Mesendoderm (in vitro differentiated cells): ENCODE measurements around the gene NUDT6. TPM values are rescaled to one million over a fixed set of nuclear protein-coding genes. Genes with fewer than 3 reads are reported as not detected.

Experiments
- DNase-seq: peaks from one replicate; pipeline ENCODE4 v3.0.0; 2013
- H2AK5ac ChIP-seq: 2 replicates; pipeline ENCODE4 v1.6.1; 2013; ENCODE audit warnings: low read length, inconsistent platforms
- H2BK120ac ChIP-seq: 2 replicates; pipeline ENCODE4 v1.6.1; 2013; ENCODE audit warnings: low read depth, mild to moderate bottlenecking, low read length, moderate library complexity, mixed read lengths
- H2BK15ac ChIP-seq: replicated peaks from 2 replicates; pipeline ENCODE4 v1.6.1; 2013; ENCODE audit warnings: low read depth, mild to moderate bottlenecking, moderate library complexity
- H2BK5ac ChIP-seq: 2 replicates; pipeline ENCODE4 v1.6.1; 2013; ENCODE audit warnings: low read length, inconsistent platforms
- H3K18ac ChIP-seq: 2 replicates; pipeline ENCODE4 v1.6.1; 2013; ENCODE audit warnings: mild to moderate bottlenecking, low read length, mixed read lengths
- H3K23ac ChIP-seq: one replicate; pipeline ENCODE4 v1.6.1; 2013; ENCODE audit warnings: low read length
- H3K27ac ChIP-seq: 2 replicates; pipeline ENCODE4 v1.5.1; 2013; ENCODE audit warnings: low read depth, mild to moderate bottlenecking, inconsistent platforms, low read length, moderate library complexity
- H3K27me3 ChIP-seq: 2 replicates; pipeline ENCODE4 v1.6.1; 2013; ENCODE audit warnings: low read length, control low read depth, mild to moderate bottlenecking, inconsistent platforms; ENCODE audit not compliant: insufficient read depth, poor library complexity
- H3K36me3 ChIP-seq: 2 replicates; pipeline ENCODE4 v1.6.1; 2013; ENCODE audit warnings: low read length, inconsistent platforms; ENCODE audit not compliant: control insufficient read depth, insufficient read depth
- H3K4ac ChIP-seq: one replicate; pipeline ENCODE4 v1.6.1; 2013; ENCODE audit warnings: low read depth, mild to moderate bottlenecking, low read length, moderate library complexity
- H3K4me1 ChIP-seq: 2 replicates; pipeline ENCODE4 v1.6.1; 2013; ENCODE audit warnings: low read depth, low read length, inconsistent platforms; ENCODE audit not compliant: control insufficient read depth
- H3K4me2 ChIP-seq: 2 replicates; pipeline ENCODE4 v1.6.1; 2013; ENCODE audit warnings: low read length
- H3K4me3 ChIP-seq: 2 replicates; pipeline ENCODE4 v1.5.1; 2013; ENCODE audit warnings: mild to moderate bottlenecking, low read length
- H3K56ac ChIP-seq: one replicate; pipeline ENCODE4 v1.6.1; 2013; ENCODE audit warnings: low read length
- H3K79me1 ChIP-seq: 2 replicates; pipeline ENCODE4 v1.6.1; 2013; ENCODE audit warnings: low read length, inconsistent platforms
- H3K79me2 ChIP-seq: 2 replicates; pipeline ENCODE4 v1.6.1; 2013; ENCODE audit warnings: mild to moderate bottlenecking, low read length; ENCODE audit not compliant: control insufficient read depth, insufficient read depth
- H3K9ac ChIP-seq: 2 replicates; pipeline ENCODE4 v1.6.1; 2013; ENCODE audit warnings: low read length, inconsistent platforms
- H4K5ac ChIP-seq: one replicate; pipeline ENCODE4 v1.6.1; 2013; ENCODE audit warnings: low read length
- H4K8ac ChIP-seq: one replicate; pipeline ENCODE4 v1.6.1; 2013; ENCODE audit warnings: low read depth, mild to moderate bottlenecking, control low read depth, low read length, moderate library complexity
- WGBS: extraction: QIAGEN DNeasy Blood & Tissue Kit; methylation state at CpG from one replicate; pipeline ENCODE4 v1.1.7; 2013; ENCODE audit warnings: low lambda C conversion rate, missing lambda C conversion rate; ENCODE audit not compliant: insufficient coverage; ENCODE audit errors: extremely low coverage; 5-methylcytosine and 5-hydroxymethylcytosine counted together
- polyA plus RNA-seq, 2 experiments: library from polyadenylated mRNA; stranded (reverse); fragments of 200-250 nt; gene quantifications; one replicate each; pipeline ENCODE4 v1.2.3, GENCODE V29; 2013

The NUDT6 gene
- 2.1 TPM for polyA plus RNA-seq (2013, experiment 1 of 2)
- 2.1 TPM for polyA plus RNA-seq (2013, experiment 2 of 2)

- Histone ChIP-seq H2BK15ac (no peak within 1 kb of the TSS), H3K27ac (peak within 1 kb of the TSS; percentile 87), H3K4me1 (peaks cover 4% of the 10 kb centered on the region), H4K5ac (no peak within 1 kb of the TSS), H3K79me2 (peaks cover 24% of the 10 kb centered on the region), H3K27me3 (no peaks in the 10 kb centered on the region), H3K9ac (peak within 1 kb of the TSS; percentile 90), H3K18ac (peak within 1 kb of the TSS; percentile 81), H3K23ac (peak within 1 kb of the TSS; percentile 83), H2AK5ac (no peak within 1 kb of the TSS), H3K36me3 (no peaks in the 10 kb centered on the region), H4K8ac (no peak within 1 kb of the TSS), H2BK5ac (peak within 1 kb of the TSS; percentile 39), H3K4me3 (peak within 1 kb of the TSS; percentile 95), H3K56ac (peak within 1 kb of the TSS; percentile 96), H2BK120ac (no peak within 1 kb of the TSS), H3K4me2 (peak within 1 kb of the TSS; percentile 65), H3K4ac (no peak within 1 kb of the TSS), H3K79me1 (peaks cover 9% of the 10 kb centered on the region)
- no CpG with 5 or more reads among the region's 63 CpGs for WGBS
- peak; percentile 84 for DNase-seq
These were observed at the start of gene NUDT6 for GRCh38 chr4:122921971-122922876. Gene NUDT6 (minus strand): TSS chr4:122922597. CDS start chr4:122922572, 25 bp downstream.

- Histone ChIP-seq H3K4me3 (no peak overlapping the region), H3K4me2 (no peak overlapping the region), H3K27ac (no peak overlapping the region), H3K79me1 (no peaks in the 10 kb centered on the region), H4K5ac (no peak overlapping the region), H3K9ac (no peak overlapping the region), H2BK15ac (no peak overlapping the region), H3K27me3 (no peaks in the 10 kb centered on the region), H3K4ac (no peak overlapping the region), H3K79me2 (no peaks in the 10 kb centered on the region), H2AK5ac (no peak overlapping the region), H3K36me3 (no peaks in the 10 kb centered on the region), H3K4me1 (no peaks in the 10 kb centered on the region), H3K18ac (no peak overlapping the region), H2BK5ac (no peak overlapping the region), H2BK120ac (no peak overlapping the region), H4K8ac (no peak overlapping the region), H3K56ac (no peak overlapping the region), H3K23ac (no peak overlapping the region)
- no CpG with 5 or more reads among the region's 6 CpGs for WGBS
- no peak for DNase-seq
These were observed 45.9 kb upstream of the NUDT6 start for GRCh38 chr4:122968227-122968812.

- Histone ChIP-seq H3K4me3 (no peak overlapping the region), H2BK15ac (no peak overlapping the region), H3K4me1 (no peaks in the 10 kb centered on the region), H3K56ac (no peak overlapping the region), H2AK5ac (no peak overlapping the region), H4K5ac (no peak overlapping the region), H3K23ac (no peak overlapping the region), H3K18ac (no peak overlapping the region), H3K4me2 (no peak overlapping the region), H3K27me3 (no peaks in the 10 kb centered on the region), H3K36me3 (no peaks in the 10 kb centered on the region), H4K8ac (no peak overlapping the region), H3K9ac (no peak overlapping the region), H3K27ac (no peak overlapping the region), H2BK5ac (no peak overlapping the region), H3K79me1 (no peaks in the 10 kb centered on the region), H3K79me2 (no peaks in the 10 kb centered on the region), H2BK120ac (no peak overlapping the region), H3K4ac (no peak overlapping the region)
- no CpG with 5 or more reads among the region's 3 CpGs for WGBS
- DNase-seq = no peak
These were observed 44.8 kb upstream of the NUDT6 start for GRCh38 chr4:122967231-122967630.

GRCh38 chr4:122966201-122966600, 43.8 kb upstream of the NUDT6 start:
- Histone ChIP-seq H4K8ac (no peak overlapping the region), H3K36me3 (no peaks in the 10 kb centered on the region), H3K4me2 (no peak overlapping the region), H3K23ac (no peak overlapping the region), H3K4me3 (no peak overlapping the region), H2BK120ac (no peak overlapping the region), H2BK5ac (no peak overlapping the region), H3K27ac (no peak overlapping the region), H3K79me1 (no peaks in the 10 kb centered on the region), H2BK15ac (no peak overlapping the region), H3K27me3 (no peaks in the 10 kb centered on the region), H4K5ac (no peak overlapping the region), H3K79me2 (no peaks in the 10 kb centered on the region), H2AK5ac (no peak overlapping the region), H3K56ac (no peak overlapping the region), H3K18ac (no peak overlapping the region), H3K9ac (no peak overlapping the region), H3K4me1 (no peaks in the 10 kb centered on the region), H3K4ac (no peak overlapping the region)
- no CpG with 5 or more reads among the region's 4 CpGs for WGBS
- DNase-seq = no peak

GRCh38 chr4:122963216-122963615, 40.8 kb upstream of the NUDT6 start:
- no peak overlapping the region for H4K5ac ChIP-seq
- no peak for DNase-seq
- H3K18ac ChIP-seq = no peak overlapping the region

More at GRCh38 chr4:122963216-122963615, 40.8 kb upstream of the NUDT6 start:
- no peak overlapping the region for H3K23ac ChIP-seq
- no peak overlapping the region for H3K4me3 ChIP-seq
- H2BK15ac ChIP-seq = no peak overlapping the region
- H4K8ac ChIP-seq = no peak overlapping the region
- H3K27me3 ChIP-seq = no peaks in the 10 kb centered on the region
- H3K79me2 ChIP-seq = no peaks in the 10 kb centered on the region
- no peak overlapping the region for H3K9ac ChIP-seq
- H3K56ac ChIP-seq = no peak overlapping the region
- no peak overlapping the region for H3K27ac ChIP-seq
- H3K4me1 ChIP-seq = no peaks in the 10 kb centered on the region
- H2BK5ac ChIP-seq = no peak overlapping the region
- no peaks in the 10 kb centered on the region for H3K36me3 ChIP-seq
- H3K79me1 ChIP-seq = no peaks in the 10 kb centered on the region
- H2BK120ac ChIP-seq = no peak overlapping the region
- no peak overlapping the region for H2AK5ac ChIP-seq
- H3K4ac ChIP-seq = no peak overlapping the region
- no peak overlapping the region for H3K4me2 ChIP-seq
